ENCODE data around the gene RPL13. TPM values are rescaled to one million over a fixed set of nuclear protein-coding genes. Genes with fewer than 3 reads are reported as not detected.

The RPL13 gene
- total RNA-seq, 1 donor from 2014 or later = 1,727 TPM

Other genes with a start within 250 kb of the RPL13 start
- 127 TPM for gene ANKRD11, start 70.1 kb upstream of the RPL13 start, total RNA-seq
- 98.8 TPM for gene SPG7, start 52.3 kb upstream of the RPL13 start, total RNA-seq
- 0.35 TPM for gene CPNE7, start 15.1 kb downstream of the RPL13 start, total RNA-seq
- 0.59 TPM for gene DPEP1, start 53.0 kb downstream of the RPL13 start, total RNA-seq
- gene CHMP1A, start 97.0 kb downstream of the RPL13 start, total RNA-seq = 70.4 TPM
- gene SPATA33, start 97.2 kb downstream of the RPL13 start, total RNA-seq = 9.7 TPM
- gene CDK10, start 126.0 kb downstream of the RPL13 start, total RNA-seq = 79.6 TPM
- gene SPATA2L, start 141.0 kb downstream of the RPL13 start, total RNA-seq = 10.3 TPM
- 15.6 TPM for gene VPS9D1, start 160.2 kb downstream of the RPL13 start, total RNA-seq
- gene ZNF276, start 160.9 kb downstream of the RPL13 start, total RNA-seq = 33.2 TPM

Data from lower lobe of right lung (tissue), 1 donor.